ENCODE measurements around the gene PLEKHH2. TPM values are rescaled to one million over a fixed set of nuclear protein-coding genes. Genes with fewer than 3 reads are reported as not detected.
"Not testable (repeated sequence)": the region's sequence is repeated elsewhere in the genome, so short reads cannot be mapped to it uniquely, and the experiment has no call there.

The PLEKHH2 gene
- total RNA-seq, 2 experiments from 2014 or later, result 0.20 to 0.40 TPM

GRCh38 chr2:43653506-43653905 is 16.4 kb downstream of the PLEKHH2 start:
- peaks cover 20% of the 10 kb centered on the region for H3K27me3 Mint-ChIP-seq
- no peak overlapping the region for H3K27ac Mint-ChIP-seq
- H3K36me3 Mint-ChIP-seq (ENCODE audit: low read depth), result no peaks in the 10 kb centered on the region
- DNase-seq, result no peak
- POLR2A ChIA-PET, result no interaction called here
- no peak overlapping the region for H3K4me3 Mint-ChIP-seq
- CTCF ChIA-PET, result no interaction called here
- H3K9me3 Mint-ChIP-seq, result no peaks in the 10 kb centered on the region
- no peaks in the 10 kb centered on the region for H3K4me1 Mint-ChIP-seq

- H3K9me3 Mint-ChIP-seq, result no peaks in the 10 kb centered on the region
- CTCF ChIA-PET, result interaction anchor here (1.2 kb wide), 1 partner anchor 13 kb away, joined by 3 read pairs; no protein-coding TSS in a partner anchor
- no peak overlapping the region for H3K4me3 Mint-ChIP-seq
Observed at GRCh38 chr2:43657241-43657640, 20.2 kb downstream of the PLEKHH2 start.

GRCh38 chr2:43675646-43676321 is 38.7 kb downstream of the PLEKHH2 start:
- no peaks in the 10 kb centered on the region for H3K36me3 Mint-ChIP-seq (ENCODE audit: low read depth)
- no peak overlapping the region for H3K27ac Mint-ChIP-seq
- CTCF ChIA-PET, result interaction anchor here (0.6 kb wide), 1 partner anchor 362 kb away, joined by 5 read pairs; no protein-coding TSS in a partner anchor
- POLR2A ChIA-PET, result no interaction called here
- peaks cover 5% of the 10 kb centered on the region for H3K9me3 Mint-ChIP-seq
- no peak for DNase-seq
- H3K4me3 Mint-ChIP-seq, result peak overlapping the region; percentile 20
- peaks cover 31% of the 10 kb centered on the region for H3K27me3 Mint-ChIP-seq
- peaks cover 3% of the 10 kb centered on the region for H3K4me1 Mint-ChIP-seq

More at GRCh38 chr2:43657241-43657640, 20.2 kb downstream of the PLEKHH2 start:
- H3K36me3 Mint-ChIP-seq (ENCODE audit: low read depth), result no peaks in the 10 kb centered on the region
- POLR2A ChIA-PET, result no interaction called here
- no peak overlapping the region for H3K27ac Mint-ChIP-seq
- peaks cover 16% of the 10 kb centered on the region for H3K27me3 Mint-ChIP-seq
- H3K4me1 Mint-ChIP-seq, result no peaks in the 10 kb centered on the region
- DNase-seq, result no peak

- no peak for DNase-seq
- Mint-ChIP-seq H3K4me3 (peak within 1 kb of the TSS; percentile 20), H3K9me3 (peaks cover 5% of the 10 kb centered on the region), H3K27ac (no peak within 1 kb of the TSS), H3K27me3 (peaks cover 31% of the 10 kb centered on the region), H3K4me1 (peaks cover 3% of the 10 kb centered on the region), H3K36me3 (ENCODE audit: low read depth) (no peaks in the 10 kb centered on the region)
- CTCF ChIA-PET, result no interaction called here
- POLR2A ChIA-PET, result no interaction called here
Observed at GRCh38 chr2:43676322-43677050, 39.4 kb downstream of the PLEKHH2 start, which contains the start of gene C1GALT1C1L. TSS of gene C1GALT1C1L (minus strand) at chr2:43676429. CDS start at chr2:43676322, 107 bp downstream.

- H3K27ac Mint-ChIP-seq; H3K4me1 Mint-ChIP-seq; POLR2A ChIA-PET; H3K36me3 Mint-ChIP-seq (ENCODE audit: low read depth); H3K4me3 Mint-ChIP-seq; H3K9me3 Mint-ChIP-seq; CTCF ChIA-PET; DNase-seq: not testable (repeated sequence)
- H3K27me3 Mint-ChIP-seq, result peaks cover 21% of the 10 kb centered on the region
Observed at GRCh38 chr2:43677783-43678182, 40.7 kb downstream of the PLEKHH2 start.

GRCh38 chr2:43685357-43685756 is 48.3 kb downstream of the PLEKHH2 start:
- ChIA-PET CTCF (no interaction called here), POLR2A (no interaction called here)

GRCh38 chr2:43689999-43690398 is 52.9 kb downstream of the PLEKHH2 start:
- H3K4me1 Mint-ChIP-seq, result no peaks in the 10 kb centered on the region
- POLR2A ChIA-PET, result no interaction called here
- no peak overlapping the region for H3K4me3 Mint-ChIP-seq
- CTCF ChIA-PET, result interaction anchor here (0.6 to 1.0 kb wide), 3 partner anchors 20 to 1838 kb away, joined by 3 read pairs; no protein-coding TSS in a partner anchor
- H3K27me3 Mint-ChIP-seq, result peaks cover 15% of the 10 kb centered on the region
- no peak overlapping the region for H3K27ac Mint-ChIP-seq
- H3K9me3 Mint-ChIP-seq, result no peaks in the 10 kb centered on the region
- DNase-seq, result no peak
- no peaks in the 10 kb centered on the region for H3K36me3 Mint-ChIP-seq (ENCODE audit: low read depth)

More at GRCh38 chr2:43685357-43685756, 48.3 kb downstream of the PLEKHH2 start:
- Mint-ChIP-seq H3K27ac (no peak overlapping the region), H3K4me3 (no peak overlapping the region), H3K36me3 (ENCODE audit: low read depth) (no peaks in the 10 kb centered on the region), H3K4me1 (no peaks in the 10 kb centered on the region), H3K27me3 (peaks cover 15% of the 10 kb centered on the region), H3K9me3 (no peaks in the 10 kb centered on the region)
- DNase-seq, result no peak

GRCh38 chr2:43692428-43692994 is 55.5 kb downstream of the PLEKHH2 start:
- POLR2A ChIA-PET, result no interaction called here
- no peaks in the 10 kb centered on the region for H3K4me1 Mint-ChIP-seq
- no peak overlapping the region for H3K27ac Mint-ChIP-seq
- H3K4me3 Mint-ChIP-seq, result no peak overlapping the region
- peaks cover 16% of the 10 kb centered on the region for H3K27me3 Mint-ChIP-seq
- no peaks in the 10 kb centered on the region for H3K9me3 Mint-ChIP-seq
- no peak for DNase-seq
- H3K36me3 Mint-ChIP-seq (ENCODE audit: low read depth), result no peaks in the 10 kb centered on the region
- CTCF ChIA-PET, result interaction anchor here (0.6 kb wide), 1 partner anchor 402 kb away, joined by 3 read pairs; no protein-coding TSS in a partner anchor

GRCh38 chr2:43698140-43698539 is 61.1 kb downstream of the PLEKHH2 start:
- H3K4me3 Mint-ChIP-seq; H3K27ac Mint-ChIP-seq; H3K4me1 Mint-ChIP-seq; H3K9me3 Mint-ChIP-seq; POLR2A ChIA-PET; H3K36me3 Mint-ChIP-seq (ENCODE audit: low read depth); CTCF ChIA-PET; DNase-seq: not testable (repeated sequence)
- peaks cover 19% of the 10 kb centered on the region for H3K27me3 Mint-ChIP-seq

- Mint-ChIP-seq H3K4me1 (no peaks in the 10 kb centered on the region), H3K4me3 (no peak overlapping the region), H3K27ac (no peak overlapping the region), H3K27me3 (peaks cover 19% of the 10 kb centered on the region), H3K36me3 (ENCODE audit: low read depth) (no peaks in the 10 kb centered on the region), H3K9me3 (no peaks in the 10 kb centered on the region)
- ChIA-PET POLR2A (no interaction called here), CTCF (interaction anchor here (0.7 kb wide), 1 partner anchor 171 kb away, joined by 4 read pairs; no protein-coding TSS in a partner anchor)
- DNase-seq, result no peak
Observed at GRCh38 chr2:43699761-43700160, 62.7 kb downstream of the PLEKHH2 start.

GRCh38 chr2:43701111-43701510 is 64.1 kb downstream of the PLEKHH2 start:
- no peak overlapping the region for H3K27ac Mint-ChIP-seq
- H3K27me3 Mint-ChIP-seq, result peaks cover 19% of the 10 kb centered on the region
- no peak overlapping the region for H3K4me3 Mint-ChIP-seq
- POLR2A ChIA-PET, result no interaction called here
- H3K9me3 Mint-ChIP-seq, result no peaks in the 10 kb centered on the region
- no peaks in the 10 kb centered on the region for H3K36me3 Mint-ChIP-seq (ENCODE audit: low read depth)
- no peak for DNase-seq
- CTCF ChIA-PET, result no interaction called here
- H3K4me1 Mint-ChIP-seq, result no peaks in the 10 kb centered on the region

GRCh38 chr2:43707255-43708015 is 70.4 kb downstream of the PLEKHH2 start:
- Mint-ChIP-seq H3K27ac (no peak overlapping the region), H3K4me3 (no peak overlapping the region), H3K4me1 (no peaks in the 10 kb centered on the region), H3K27me3 (peaks cover 13% of the 10 kb centered on the region), H3K9me3 (no peaks in the 10 kb centered on the region), H3K36me3 (ENCODE audit: low read depth) (no peaks in the 10 kb centered on the region)
- no peak for DNase-seq
- ChIA-PET CTCF (interaction anchor here (0.7 to 1.7 kb wide), 2 partner anchors 8 to 11 kb away, joined by 3 read pairs; no protein-coding TSS in a partner anchor), POLR2A (no interaction called here)
